ENCODE results near the gene RC3H2. TPM values are rescaled to one million over a fixed set of nuclear protein-coding genes. Genes with fewer than 3 reads are reported as not detected.

RC3H2 gene
- total and polyA plus RNA-seq, 10 of the 15 experiments (the other 5 are each of a cell fraction or from before 2014, with no cell fraction given): 7.2 to 25.5 (median 16.1) TPM

DNA sequence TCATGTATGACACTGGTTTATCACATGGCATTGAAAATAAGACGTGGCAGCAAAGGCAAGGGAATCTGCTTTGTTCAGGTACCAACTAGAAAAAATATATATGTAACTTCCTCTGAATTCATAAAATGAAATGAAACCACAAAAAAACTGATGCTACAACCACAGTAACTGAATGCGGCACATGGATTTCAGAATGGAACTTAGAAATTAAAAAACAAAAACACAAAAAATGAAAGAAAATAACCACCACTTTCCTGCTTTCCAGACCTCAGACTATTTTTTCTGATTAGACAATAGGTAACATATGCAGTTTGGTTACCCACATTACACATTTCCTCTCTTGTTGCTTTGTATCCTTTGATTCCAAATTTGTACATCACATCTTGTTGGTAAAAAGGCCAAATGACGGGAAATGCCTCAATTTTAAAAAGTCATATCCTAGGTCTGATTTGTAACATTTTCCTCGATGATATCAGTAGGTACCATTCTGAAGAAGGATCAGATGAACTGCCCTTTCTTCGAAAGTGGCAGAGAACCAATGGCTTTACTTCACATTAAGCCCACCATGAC lies 58.7 kb downstream of the RC3H2 start:
- no peak overlapping the region for H3K4me3 ChIP-seq
- WGBS (ENCODE audit: insufficient coverage, insufficient replicate concordance, low lambda C conversion rate, missing lambda C conversion rate): 96% methylated on average over 5 of the region's 5 CpGs
- no peak overlapping the region for H3K9ac ChIP-seq (ENCODE audit: control insufficient read depth, insufficient read depth, low read length)
- no peak for FAIRE-seq
- intact Hi-C loops (cut with micrococcal nuclease; ENCODE audit: unreplicated experiment): no loop called here
- BruUV-seq (replicated peaks): TSS peak; percentile 16
- no peaks in the 10 kb centered on the region for H4K20me1 ChIP-seq (ENCODE audit: control insufficient read depth, insufficient read depth)
- ChIA-PET RAD21 (ENCODE audit: unreplicated experiment) (no interaction called here), CTCF (no interaction called here), SMC1A (ENCODE audit: uncharacterized antibody, unreplicated experiment) (no interaction called here), POLR2A (no interaction called here)
- no peak overlapping the region for H3K27ac ChIP-seq (ENCODE audit: control insufficient read depth, insufficient read depth)
- in situ Hi-C loops (cut with MboI): no loop called here
- no peaks in the 10 kb centered on the region for H3K9me3 ChIP-seq (replicated peaks; ENCODE audit: control insufficient read depth, insufficient read depth, low read length)
- no peaks in the 10 kb centered on the region for H3K27me3 ChIP-seq (replicated peaks in 1 of 2; ENCODE audit: control insufficient read depth in 2 of 2, insufficient read depth in 2 of 2, low read length in 1 of 2)
- no peak for DNase-seq (ENCODE audit: low read depth, low spot score)
- ATAC-seq: no peak
- peaks cover 0 to 15% of the 10 kb centered on the region in 2 experiments; a peak in 1 of 4 replicates for H3K36me3 ChIP-seq (ENCODE audit: control insufficient read depth in 2 of 2, insufficient read depth in 2 of 2, low read length in 1 of 2)
- no peak overlapping the region for H3K4me2 ChIP-seq (ENCODE audit: control insufficient read depth, insufficient read depth)
- H3K79me2 ChIP-seq (ENCODE audit: control insufficient read depth, insufficient read depth, low read length): no peaks in the 10 kb centered on the region
- no peaks in the 10 kb centered on the region for H3K4me1 ChIP-seq (ENCODE audit: control insufficient read depth, insufficient read depth, low read length)
- H2AFZ ChIP-seq (ENCODE audit: control insufficient read depth, low read depth, low read length): no peak overlapping the region
- TF ChIP-seq, protein P1, sequence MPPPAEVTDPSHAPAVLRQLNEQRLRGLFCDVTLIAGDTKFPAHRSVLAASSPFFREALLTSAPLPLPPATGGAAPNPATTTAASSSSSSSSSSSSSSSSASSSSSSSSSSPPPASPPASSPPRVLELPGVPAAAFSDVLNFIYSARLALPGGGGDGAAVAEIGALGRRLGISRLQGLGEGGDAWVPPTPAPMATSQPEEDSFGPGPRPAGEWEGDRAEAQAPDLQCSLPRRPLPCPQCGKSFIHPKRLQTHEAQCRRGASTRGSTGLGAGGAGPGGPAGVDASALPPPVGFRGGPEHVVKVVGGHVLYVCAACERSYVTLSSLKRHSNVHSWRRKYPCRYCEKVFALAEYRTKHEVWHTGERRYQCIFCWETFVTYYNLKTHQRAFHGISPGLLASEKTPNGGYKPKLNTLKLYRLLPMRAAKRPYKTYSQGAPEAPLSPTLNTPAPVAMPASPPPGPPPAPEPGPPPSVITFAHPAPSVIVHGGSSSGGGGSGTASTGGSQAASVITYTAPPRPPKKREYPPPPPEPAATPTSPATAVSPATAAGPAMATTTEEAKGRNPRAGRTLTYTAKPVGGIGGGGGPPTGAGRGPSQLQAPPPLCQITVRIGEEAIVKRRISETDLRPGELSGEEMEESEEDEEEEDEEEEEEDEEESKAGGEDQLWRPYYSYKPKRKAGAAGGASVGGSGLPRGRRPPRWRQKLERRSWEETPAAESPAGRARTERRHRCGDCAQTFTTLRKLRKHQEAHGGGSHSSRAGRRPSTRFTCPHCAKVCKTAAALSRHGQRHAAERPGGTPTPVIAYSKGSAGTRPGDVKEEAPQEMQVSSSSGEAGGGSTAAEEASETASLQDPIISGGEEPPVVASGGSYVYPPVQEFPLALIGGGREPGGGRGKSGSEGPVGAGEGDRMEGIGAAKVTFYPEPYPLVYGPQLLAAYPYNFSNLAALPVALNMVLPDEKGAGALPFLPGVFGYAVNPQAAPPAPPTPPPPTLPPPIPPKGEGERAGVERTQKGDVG (CRISPR knock-in tag; IDR thresholded peaks at IDR 0.05): no peak
- TF ChIP-seq CHD2 (IDR thresholded peaks at IDR 0.05; ENCODE audit: borderline replicate concordance, low read depth, low read length) (no peak), TCF7 (IDR thresholded peaks at IDR 0.05; ENCODE audit: borderline replicate concordance) (no peak), SREBF1 (IDR thresholded peaks at IDR 0.05; ENCODE audit: low read length) (no peak), DPF2 (IDR thresholded peaks at IDR 0.05) (no peak), YY1 (IDR thresholded peaks at IDR 0.05; ENCODE audit: low read depth, low read length) (no peak), SIN3A (IDR thresholded peaks at IDR 0.05; ENCODE audit: low read depth, low read length) (no peak), TCF3 (IDR thresholded peaks at IDR 0.05; ENCODE audit: borderline replicate concordance, insufficient read depth, low read depth, low read length) (no peak), ZNF217 (IDR thresholded peaks at IDR 0.05) (no peak), CEBPZ (IDR thresholded peaks at IDR 0.05; ENCODE audit: low read depth, low read length) (no peak), RUNX3 (IDR thresholded peaks at IDR 0.05; ENCODE audit: low read length) (no peak), TCF12 (IDR thresholded peaks at IDR 0.05; ENCODE audit: low read depth, low read length) (no peak), TARDBP (IDR thresholded peaks at IDR 0.05; ENCODE audit: borderline replicate concordance) (no peak), PAX8 (IDR thresholded peaks at IDR 0.05) (no peak), MEF2B (IDR thresholded peaks at IDR 0.05; ENCODE audit: partially characterized antibody, poor library complexity, severe bottlenecking) (no peak)
- TF ChIP-seq, protein P2, sequence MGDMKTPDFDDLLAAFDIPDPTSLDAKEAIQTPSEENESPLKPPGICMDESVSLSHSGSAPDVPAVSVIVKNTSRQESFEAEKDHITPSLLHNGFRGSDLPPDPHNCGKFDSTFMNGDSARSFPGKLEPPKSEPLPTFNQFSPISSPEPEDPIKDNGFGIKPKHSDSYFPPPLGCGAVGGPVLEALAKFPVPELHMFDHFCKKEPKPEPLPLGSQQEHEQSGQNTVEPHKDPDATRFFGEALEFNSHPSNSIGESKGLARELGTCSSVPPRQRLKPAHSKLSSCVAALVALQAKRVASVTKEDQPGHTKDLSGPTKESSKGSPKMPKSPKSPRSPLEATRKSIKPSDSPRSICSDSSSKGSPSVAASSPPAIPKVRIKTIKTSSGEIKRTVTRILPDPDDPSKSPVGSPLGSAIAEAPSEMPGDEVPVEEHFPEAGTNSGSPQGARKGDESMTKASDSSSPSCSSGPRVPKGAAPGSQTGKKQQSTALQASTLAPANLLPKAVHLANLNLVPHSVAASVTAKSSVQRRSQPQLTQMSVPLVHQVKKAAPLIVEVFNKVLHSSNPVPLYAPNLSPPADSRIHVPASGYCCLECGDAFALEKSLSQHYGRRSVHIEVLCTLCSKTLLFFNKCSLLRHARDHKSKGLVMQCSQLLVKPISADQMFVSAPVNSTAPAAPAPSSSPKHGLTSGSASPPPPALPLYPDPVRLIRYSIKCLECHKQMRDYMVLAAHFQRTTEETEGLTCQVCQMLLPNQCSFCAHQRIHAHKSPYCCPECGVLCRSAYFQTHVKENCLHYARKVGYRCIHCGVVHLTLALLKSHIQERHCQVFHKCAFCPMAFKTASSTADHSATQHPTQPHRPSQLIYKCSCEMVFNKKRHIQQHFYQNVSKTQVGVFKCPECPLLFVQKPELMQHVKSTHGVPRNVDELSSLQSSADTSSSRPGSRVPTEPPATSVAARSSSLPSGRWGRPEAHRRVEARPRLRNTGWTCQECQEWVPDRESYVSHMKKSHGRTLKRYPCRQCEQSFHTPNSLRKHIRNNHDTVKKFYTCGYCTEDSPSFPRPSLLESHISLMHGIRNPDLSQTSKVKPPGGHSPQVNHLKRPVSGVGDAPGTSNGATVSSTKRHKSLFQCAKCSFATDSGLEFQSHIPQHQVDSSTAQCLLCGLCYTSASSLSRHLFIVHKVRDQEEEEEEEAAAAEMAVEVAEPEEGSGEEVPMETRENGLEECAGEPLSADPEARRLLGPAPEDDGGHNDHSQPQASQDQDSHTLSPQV (IDR thresholded peaks at IDR 0.05): no peak
